ENCODE data around the gene BEND6.
"Not testable (repeated sequence)": the region's sequence is repeated elsewhere in the genome, so short reads cannot be mapped to it uniquely, and the experiment has no call there.

The BEND6 gene

GRCh38 chr6:57044568-57044967 lies 89.7 kb downstream of the BEND6 start:
- no peak overlapping the region for H3K4me3 ChIP-seq (ENCODE audit: low read depth, low read length)
- no peak for TF ChIP-seq CTCF (IDR thresholded peaks at IDR 0.05; ENCODE audit: borderline replicate concordance, insufficient read depth, low read depth, low read length)

GRCh38 chr6:57046332-57047256 lies 91.7 kb downstream of the BEND6 start, which contains the start of gene KIAA1586:
KIAA1586 (plus strand) TSS chr6:57046693; CDS start chr6:57046756, 63 bp downstream.
- H3K4me3 ChIP-seq (ENCODE audit: low read depth, low read length), result peak within 1 kb of the TSS; percentile 51

GRCh38 chr6:57047257-57047585 lies 92.3 kb downstream of the BEND6 start:
- H3K4me3 ChIP-seq (ENCODE audit: low read depth, low read length), result not testable (repeated sequence)

- not testable (repeated sequence) for H3K4me3 ChIP-seq (ENCODE audit: low read depth, low read length)
Observed at GRCh38 chr6:57047859-57048258, 93.0 kb downstream of the BEND6 start.

GRCh38 chr6:57048577-57048976 lies 93.7 kb downstream of the BEND6 start:
- no peak for TF ChIP-seq CTCF (IDR thresholded peaks at IDR 0.05; ENCODE audit: borderline replicate concordance, insufficient read depth, low read depth, low read length)
- H3K4me3 ChIP-seq (ENCODE audit: low read depth, low read length), result no peak overlapping the region

GRCh38 chr6:57063847-57064246 lies 108.9 kb downstream of the BEND6 start:
- TF ChIP-seq CTCF (IDR thresholded peaks at IDR 0.05; ENCODE audit: borderline replicate concordance, insufficient read depth, low read depth, low read length), result no peak
- H3K4me3 ChIP-seq (ENCODE audit: low read depth, low read length), result no peak overlapping the region

- H3K4me3 ChIP-seq (ENCODE audit: low read depth, low read length), result no peak overlapping the region
Observed at GRCh38 chr6:57064809-57065208, 109.9 kb downstream of the BEND6 start.

GRCh38 chr6:57068061-57068460 lies 113.2 kb downstream of the BEND6 start:
- no peak overlapping the region for H3K4me3 ChIP-seq (ENCODE audit: low read depth, low read length)
- no peak for TF ChIP-seq CTCF (IDR thresholded peaks at IDR 0.05; ENCODE audit: borderline replicate concordance, insufficient read depth, low read depth, low read length)

More at GRCh38 chr6:57064809-57065208, 109.9 kb downstream of the BEND6 start:
- TF ChIP-seq CTCF (IDR thresholded peaks at IDR 0.05; ENCODE audit: borderline replicate concordance, insufficient read depth, low read depth, low read length), result no peak

- no peak overlapping the region for H3K4me3 ChIP-seq (ENCODE audit: low read depth, low read length)
- TF ChIP-seq CTCF (IDR thresholded peaks at IDR 0.05; ENCODE audit: borderline replicate concordance, insufficient read depth, low read depth, low read length), result no peak
Observed at GRCh38 chr6:57069228-57069627, 114.3 kb downstream of the BEND6 start.
